HL-60 (cell line): ENCODE data around the gene MAGI2.

Source experiments
- DNase-seq, 2 experiments: peaks; one replicate each; pipeline ENCODE4 v3.0.0-alpha.2; 2010 to 2020; ENCODE audit warnings: low read depth in 1 of 2, low spot score in 1 of 2
- H3K27ac ChIP-seq: fragments of 250-450 bp; sonication (Bioruptor Pico); replicated peaks from 2 replicates; pipeline ENCODE4 v1.5.1; 2020; ENCODE audit warnings: mild to moderate bottlenecking, moderate library complexity
- H3K27me3 ChIP-seq: fragments of 250-450 bp; sonication (Bioruptor Pico); 2 replicates; pipeline ENCODE4 v1.5.1; 2021; ENCODE audit warnings: mild to moderate bottlenecking, moderate library complexity; ENCODE audit not compliant: insufficient read depth, poor library complexity, severe bottlenecking
- H3K4me3 ChIP-seq: replicated peaks from 2 replicates; pipeline ENCODE4 v1.5.1; 2011; ENCODE audit warnings: mild to moderate bottlenecking, control low read depth, low read length; ENCODE audit not compliant: insufficient read depth
- CTCF ChIP-seq: IDR thresholded peaks from one replicate; pipeline ENCODE4 v1.5.1; 2011; ENCODE audit warnings: low read length, control low read depth, inconsistent platforms; ENCODE audit not compliant: insufficient read depth
- GABPA ChIP-seq: IDR thresholded peaks from 2 replicates; pipeline ENCODE4 v1.6.1; 2012; ENCODE audit warnings: low read depth
- POLR2AphosphoS5 ChIP-seq: IDR thresholded peaks from 2 replicates; pipeline ENCODE4 v1.6.1; 2012; ENCODE audit warnings: low read depth
- REST ChIP-seq: IDR thresholded peaks from 2 replicates; pipeline ENCODE4 v1.6.1; 2012; ENCODE audit warnings: low read depth; ENCODE audit not compliant: insufficient replicate concordance
- SPI1 ChIP-seq: IDR thresholded peaks from 2 replicates; pipeline ENCODE4 v1.6.1; 2012; ENCODE audit warnings: low read depth, mild to moderate bottlenecking, borderline replicate concordance

MAGI2 gene

GRCh38 chr7:79421751-79422150 is 31.7 kb downstream of the MAGI2 start:
- TF ChIP-seq REST: no peak
- Histone ChIP-seq H3K4me3 (no peak overlapping the region), H3K27me3 (no peaks in the 10 kb centered on the region), H3K27ac (no peak overlapping the region)
- no peak for DNase-seq

GRCh38 chr7:79420464-79420863 is 33.0 kb downstream of the MAGI2 start:
- TF ChIP-seq CTCF: no peak
- TF ChIP-seq GABPA: no peak
- DNase-seq: no peak
- H3K4me3 ChIP-seq: no peak overlapping the region
- H3K27me3 ChIP-seq: no peaks in the 10 kb centered on the region
- no peak overlapping the region for H3K27ac ChIP-seq

GRCh38 chr7:79414910-79415309 is 38.6 kb downstream of the MAGI2 start:
- Histone ChIP-seq H3K27ac (no peak overlapping the region), H3K27me3 (no peaks in the 10 kb centered on the region), H3K4me3 (no peak overlapping the region)
- DNase-seq: no peak
- TF ChIP-seq POLR2AphosphoS5 (no peak), GABPA (no peak)

GRCh38 chr7:79412915-79413314 is 40.6 kb downstream of the MAGI2 start:
- Histone ChIP-seq H3K27ac (no peak overlapping the region), H3K4me3 (no peak overlapping the region), H3K27me3 (no peaks in the 10 kb centered on the region)
- TF ChIP-seq GABPA (no peak), REST (no peak), CTCF (no peak), POLR2AphosphoS5 (no peak), SPI1 (no peak)
- no peak for DNase-seq

GRCh38 chr7:79412438-79412837 is 41.0 kb downstream of the MAGI2 start:
- DNase-seq: no peak
- Histone ChIP-seq H3K4me3 (no peak overlapping the region), H3K27me3 (no peaks in the 10 kb centered on the region), H3K27ac (no peak overlapping the region)
- no peak for TF ChIP-seq GABPA
- TF ChIP-seq SPI1: no peak
- TF ChIP-seq POLR2AphosphoS5: no peak
- TF ChIP-seq REST: no peak
- no peak for TF ChIP-seq CTCF
